Mesenchymal stem cell (in vitro differentiated cells and primary cell): ENCODE data around the gene SERINC5.

Source experiments
- DNase-seq: peaks from one replicate; pipeline ENCODE4 v3.0.0-alpha.2; 2013
- H2AFZ ChIP-seq: one replicate; pipeline ENCODE4 v1.6.1; 2013; ENCODE audit warnings: low read depth, mild to moderate bottlenecking, control low read depth, inconsistent platforms, low read length, moderate library complexity
- H2AK5ac ChIP-seq: 2 replicates; pipeline ENCODE4 v1.6.1; 2013; ENCODE audit warnings: low read length, moderate library complexity, mild to moderate bottlenecking, inconsistent platforms; ENCODE audit not compliant: severe bottlenecking
- H2BK120ac ChIP-seq: one replicate; pipeline ENCODE4 v1.6.1; 2013; ENCODE audit warnings: low read depth, mild to moderate bottlenecking, inconsistent platforms, low read length, moderate library complexity
- H2BK12ac ChIP-seq, 2 experiments: one replicate each; pipeline ENCODE4 v1.6.1; 2013; ENCODE audit warnings: inconsistent platforms in 2 of 2, low read length in 2 of 2, mild to moderate bottlenecking in 2 of 2, moderate library complexity in 2 of 2, control low read depth in 1 of 2
- H2BK15ac ChIP-seq: one replicate; pipeline ENCODE4 v1.6.1; 2013; ENCODE audit warnings: mild to moderate bottlenecking, low read depth, inconsistent platforms; ENCODE audit not compliant: poor library complexity, severe bottlenecking
- H2BK5ac ChIP-seq: 2 replicates; pipeline ENCODE4 v1.6.1; 2013; ENCODE audit warnings: low read depth, mild to moderate bottlenecking, low read length, control low read depth, inconsistent platforms; ENCODE audit not compliant: poor library complexity, severe bottlenecking
- H3K14ac ChIP-seq, 2 experiments: one replicate each; pipeline ENCODE4 v1.6.1; 2013; ENCODE audit warnings: inconsistent platforms in 2 of 2, low read length in 2 of 2, control low read depth in 1 of 2, mild to moderate bottlenecking in 1 of 2, moderate library complexity in 1 of 2
- H3K18ac ChIP-seq, 2 experiments: one replicate each; pipeline ENCODE4 v1.6.1; 2013; ENCODE audit warnings: inconsistent platforms in 2 of 2, low read length in 2 of 2, control low read depth in 1 of 2, low read depth in 1 of 2, mild to moderate bottlenecking in 1 of 2
- H3K23ac ChIP-seq, 2 experiments: one replicate each; pipeline ENCODE4 v1.6.1; 2013; ENCODE audit warnings: inconsistent platforms in 2 of 2, low read length in 2 of 2, mild to moderate bottlenecking in 2 of 2, moderate library complexity in 2 of 2, control low read depth in 1 of 2
- H3K27ac ChIP-seq: 2 replicates; pipeline ENCODE4 v1.5.1; 2013; ENCODE audit warnings: mild to moderate bottlenecking, moderate library complexity, low read length, control low read depth, inconsistent platforms; ENCODE audit not compliant: poor library complexity, severe bottlenecking
- H3K27me3 ChIP-seq, 2 experiments: 2 replicates each; pipeline versions ENCODE4 v1.6.1 to v1.7.0; 2013; ENCODE audit warnings: low read length in 2 of 2, mild to moderate bottlenecking in 2 of 2, moderate library complexity in 2 of 2, control low read depth in 1 of 2, inconsistent platforms in 1 of 2; ENCODE audit not compliant: control insufficient read depth in 1 of 2, insufficient read depth in 1 of 2
- H3K36me3 ChIP-seq, 2 experiments: 2 replicates each; pipeline versions ENCODE4 v1.6.1 to v1.7.0; 2013; ENCODE audit warnings: low read length in 2 of 2, control low read depth in 1 of 2, inconsistent platforms in 1 of 2, low read depth in 1 of 2, mild to moderate bottlenecking in 1 of 2; ENCODE audit not compliant: insufficient read depth in 2 of 2, control insufficient read depth in 1 of 2
- H3K4ac ChIP-seq, 2 experiments: one replicate each; pipeline ENCODE4 v1.6.1; 2013; ENCODE audit warnings: inconsistent platforms in 2 of 2, low read length in 2 of 2, mild to moderate bottlenecking in 2 of 2, moderate library complexity in 2 of 2, control low read depth in 1 of 2, low read depth in 1 of 2
- H3K4me1 ChIP-seq: 2 replicates; pipeline ENCODE4 v1.6.1; 2013; ENCODE audit warnings: low read depth, low read length, control low read depth; ENCODE audit not compliant: control insufficient read depth, insufficient read depth
- H3K4me2 ChIP-seq: 2 replicates; pipeline ENCODE4 v1.6.1; 2013; ENCODE audit warnings: low read length, mild to moderate bottlenecking, inconsistent platforms; ENCODE audit not compliant: poor library complexity, severe bottlenecking
- H3K4me3 ChIP-seq, 2 experiments: 2 replicates each; pipeline versions ENCODE4 v1.5.1 to v1.7.0; 2013; ENCODE audit warnings: low read length in 2 of 2, mild to moderate bottlenecking in 2 of 2, control low read depth in 1 of 2, low read depth in 1 of 2; ENCODE audit not compliant: insufficient read depth in 1 of 2
- H3K79me1 ChIP-seq: replicated peaks from 2 replicates; pipeline ENCODE4 v1.6.1; 2013; ENCODE audit warnings: mild to moderate bottlenecking, control low read depth, low read length, inconsistent platforms; ENCODE audit not compliant: poor library complexity, severe bottlenecking
- H3K9ac ChIP-seq: 2 replicates; pipeline ENCODE4 v1.7.0; 2013; ENCODE audit warnings: mild to moderate bottlenecking, low read length, moderate library complexity
- H3K9me3 ChIP-seq: 2 replicates; pipeline ENCODE4 v1.7.0; 2013; ENCODE audit warnings: mild to moderate bottlenecking, low read length; ENCODE audit not compliant: control insufficient read depth
- H4K8ac ChIP-seq: one replicate; pipeline ENCODE4 v1.6.1; 2013; ENCODE audit warnings: inconsistent platforms, mild to moderate bottlenecking, low read length, moderate library complexity
- H4K91ac ChIP-seq: one replicate; pipeline ENCODE4 v1.6.1; 2013; ENCODE audit warnings: mild to moderate bottlenecking, low read length, inconsistent platforms
- WGBS: methylation state at CpG from one replicate; pipeline ENCODE4 v1.1.7; 2013; ENCODE audit warnings: mixed read lengths; 5-methylcytosine and 5-hydroxymethylcytosine counted together

The SERINC5 gene

DNA sequence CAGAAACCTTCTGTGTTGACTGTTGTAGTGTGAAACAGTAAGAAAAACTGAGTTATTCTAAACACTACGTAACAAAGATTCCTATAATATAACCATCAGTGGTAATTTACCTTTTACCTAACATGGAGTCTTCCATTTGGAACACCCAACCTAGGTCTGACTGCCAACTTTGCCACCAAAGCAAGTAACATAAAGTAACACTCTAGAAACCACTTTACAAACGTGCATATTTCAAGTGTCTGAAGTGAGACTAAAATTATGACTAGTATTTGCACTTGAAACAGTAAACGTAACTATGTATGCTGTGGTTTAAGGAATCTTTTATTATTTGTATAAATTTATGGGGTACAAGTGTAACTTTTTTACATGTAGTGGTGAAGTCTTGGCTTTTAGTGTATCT lies 95.6 kb downstream of the SERINC5 start:
- Histone ChIP-seq H2AFZ (no peak overlapping the region), H3K4me3 (no peak overlapping the region), H3K14ac (no peak overlapping the region), H2AK5ac (no peak overlapping the region), H3K9ac (no peak overlapping the region), H3K79me1 (no peaks in the 10 kb centered on the region), H3K23ac (no peak overlapping the region), H3K4me1 (peaks cover 1% of the 10 kb centered on the region), H3K18ac (no peak overlapping the region), H4K8ac (no peak overlapping the region), H2BK15ac (no peak overlapping the region), H4K91ac (no peak overlapping the region), H3K36me3 (peaks cover 4 to 49% of the 10 kb centered on the region in 2 experiments), H2BK120ac (no peak overlapping the region), H3K4me2 (no peak overlapping the region), H3K27ac (no peak overlapping the region), H2BK12ac (no peak overlapping the region), H3K27me3 (no peaks in the 10 kb centered on the region), H3K9me3 (no peaks in the 10 kb centered on the region), H3K4ac (no peak overlapping the region), H2BK5ac (no peak overlapping the region)
- WGBS = 88% methylated on average over 3 of the region's 3 CpGs
- DNase-seq = no peak

DNA sequence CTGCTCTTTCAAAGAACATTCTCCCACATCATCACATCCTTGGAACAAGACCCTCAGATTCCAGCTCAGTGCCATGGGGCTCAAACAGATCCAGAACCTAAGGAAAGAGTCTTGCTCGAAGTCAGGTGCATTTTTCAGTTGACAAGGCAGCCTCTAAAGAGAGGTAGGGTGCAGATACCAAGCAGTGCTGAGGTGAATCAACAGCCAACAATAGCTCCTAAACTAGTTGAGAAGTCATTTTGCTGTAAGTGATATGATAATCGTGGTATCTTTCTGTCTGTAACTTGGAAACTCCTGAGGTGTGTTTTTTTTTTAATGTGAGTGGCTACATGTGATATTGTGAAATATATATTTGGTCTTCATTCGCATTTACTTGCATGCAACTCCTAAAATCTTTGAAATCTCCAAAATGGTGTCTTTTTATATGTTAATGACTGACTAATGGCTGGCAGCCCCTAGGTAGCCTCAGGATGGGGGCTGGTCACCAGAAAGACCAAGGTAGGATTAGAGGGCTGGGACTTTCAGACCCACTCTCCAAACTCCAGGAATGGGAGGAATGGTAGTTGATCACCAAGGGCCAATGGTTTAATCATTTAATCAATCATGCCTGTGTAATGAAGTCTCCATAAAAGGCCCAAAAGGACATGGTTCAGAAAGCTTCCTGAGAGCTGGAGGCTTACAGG lies 96.6 kb downstream of the SERINC5 start:
- H3K18ac ChIP-seq = no peak overlapping the region

DNA sequence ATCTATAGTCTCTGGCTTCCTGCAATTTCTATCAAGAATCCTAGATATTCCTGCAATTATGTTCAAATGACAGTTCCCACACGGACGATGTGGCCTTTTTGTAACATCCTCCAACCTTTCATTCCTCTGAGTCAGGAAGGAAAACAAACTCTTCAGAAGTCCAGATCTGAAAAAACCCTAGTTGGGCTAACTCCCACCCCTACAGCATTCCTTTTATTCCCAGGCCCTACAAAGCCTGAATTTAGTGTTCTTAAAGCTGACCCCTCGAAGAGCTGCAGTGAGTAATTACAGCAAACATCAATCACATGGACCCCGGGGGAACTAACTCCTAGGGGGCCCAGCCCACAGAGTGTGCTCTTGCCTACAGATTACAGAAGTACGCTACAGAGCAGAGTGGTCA lies 99.7 kb downstream of the SERINC5 start:
- 21% methylated on average over 5 of the region's 5 CpGs for WGBS

More for the DNA sequence above, 96.6 kb downstream of the SERINC5 start:
- no peaks in the 10 kb centered on the region for H3K9me3 ChIP-seq
- no peak overlapping the region for H4K91ac ChIP-seq
- no peak overlapping the region for H3K9ac ChIP-seq
- no peak overlapping the region for H3K27ac ChIP-seq
- H3K4me2 ChIP-seq = no peak overlapping the region
- peaks cover 4 to 48% of the 10 kb centered on the region in 2 experiments for H3K36me3 ChIP-seq
- no peak overlapping the region for H3K4ac ChIP-seq
- no peak overlapping the region for H3K23ac ChIP-seq
- H4K8ac ChIP-seq = no peak overlapping the region
- H2AFZ ChIP-seq = no peak overlapping the region
- no peak for DNase-seq
- no peaks in the 10 kb centered on the region for H3K27me3 ChIP-seq
- H3K4me3 ChIP-seq = no peak overlapping the region
- H2BK15ac ChIP-seq = no peak overlapping the region
- H2BK120ac ChIP-seq = no peak overlapping the region
- H2AK5ac ChIP-seq = no peak overlapping the region
- 100% methylated on average over 2 of the region's 3 CpGs for WGBS
- H2BK12ac ChIP-seq = no peak overlapping the region
- peaks cover 1% of the 10 kb centered on the region for H3K4me1 ChIP-seq
- no peaks in the 10 kb centered on the region for H3K79me1 ChIP-seq
- peak overlapping the region; percentile 20 for H2BK5ac ChIP-seq
- H3K14ac ChIP-seq = no peak overlapping the region

DNA sequence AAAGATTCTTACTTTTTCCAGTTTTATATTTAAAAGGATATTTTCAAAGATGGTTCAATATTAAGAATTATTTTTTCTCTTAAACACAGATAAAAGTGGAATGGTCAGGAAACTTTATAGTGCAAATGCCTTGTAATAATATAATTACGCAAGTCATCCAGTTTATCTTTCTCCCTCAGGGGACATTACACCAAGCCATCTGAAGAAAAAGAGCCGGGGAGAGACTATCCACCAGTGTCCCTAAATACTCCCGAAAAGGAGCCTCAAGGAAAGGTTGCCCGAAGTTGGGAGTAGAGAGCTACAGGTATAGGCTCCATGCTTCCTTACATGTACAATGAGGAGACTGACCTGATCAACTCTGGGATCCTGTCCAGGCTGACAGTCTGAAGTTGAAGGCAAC lies 101.1 kb downstream of the SERINC5 start:
- H4K91ac ChIP-seq = no peak overlapping the region
- no peak overlapping the region for H2AFZ ChIP-seq
- no peak overlapping the region for H2BK120ac ChIP-seq
- no peak overlapping the region for H2BK12ac ChIP-seq
- no peak overlapping the region for H3K4ac ChIP-seq
- no peak overlapping the region for H3K23ac ChIP-seq
- H3K14ac ChIP-seq = no peak overlapping the region
- H3K27ac ChIP-seq = no peak overlapping the region
- no peak overlapping the region for H3K4me2 ChIP-seq
- WGBS = 95% methylated on average over 4 of the region's 4 CpGs
- no peak overlapping the region for H3K9ac ChIP-seq
- peaks cover 4 to 44% of the 10 kb centered on the region in 2 experiments for H3K36me3 ChIP-seq
- no peaks in the 10 kb centered on the region for H3K9me3 ChIP-seq
- H2BK5ac ChIP-seq = no peak overlapping the region
- peaks cover 1% of the 10 kb centered on the region for H3K4me1 ChIP-seq
- H4K8ac ChIP-seq = no peak overlapping the region
- H3K79me1 ChIP-seq = no peaks in the 10 kb centered on the region
- no peak for DNase-seq
- no peaks in the 10 kb centered on the region for H3K27me3 ChIP-seq
- no peak overlapping the region for H2AK5ac ChIP-seq
- H2BK15ac ChIP-seq = no peak overlapping the region
- no peak overlapping the region for H3K4me3 ChIP-seq
- H3K18ac ChIP-seq = no peak overlapping the region

More for the DNA sequence above, 99.7 kb downstream of the SERINC5 start:
- H3K9me3 ChIP-seq = no peaks in the 10 kb centered on the region
- H2AFZ ChIP-seq = no peak overlapping the region
- H2BK15ac ChIP-seq = no peak overlapping the region
- no peak overlapping the region for H3K4me3 ChIP-seq
- H4K8ac ChIP-seq = no peak overlapping the region
- no peak overlapping the region for H2BK120ac ChIP-seq
- no peak overlapping the region for H4K91ac ChIP-seq
- DNase-seq = peak; percentile 13
- no peak overlapping the region for H2BK12ac ChIP-seq
- H3K79me1 ChIP-seq = no peaks in the 10 kb centered on the region
- no peak overlapping the region for H3K23ac ChIP-seq
- H3K4ac ChIP-seq = peak overlapping the region in 1 of 2 experiments; percentile 30
- peak overlapping the region; percentile 5 for H3K27ac ChIP-seq
- no peak overlapping the region for H2BK5ac ChIP-seq
- H3K4me1 ChIP-seq = peaks cover 1% of the 10 kb centered on the region
- no peak overlapping the region for H3K9ac ChIP-seq
- no peak overlapping the region for H2AK5ac ChIP-seq
- no peak overlapping the region for H3K18ac ChIP-seq
- H3K14ac ChIP-seq = no peak overlapping the region
- no peak overlapping the region for H3K4me2 ChIP-seq
- no peaks in the 10 kb centered on the region for H3K27me3 ChIP-seq
- H3K36me3 ChIP-seq = peaks cover 4 to 39% of the 10 kb centered on the region in 2 experiments
